ENCODE results near the gene ASMT. TPM values are rescaled to one million over a fixed set of nuclear protein-coding genes. Genes with fewer than 3 reads are reported as not detected.
A peak's percentile ranks its signal among the peaks of the same experiment; 100 is the strongest.

The ASMT gene
- total and polyA plus RNA-seq, 12 donors, result 0.09 to 0.37 TPM; not detected in 10

DNA sequence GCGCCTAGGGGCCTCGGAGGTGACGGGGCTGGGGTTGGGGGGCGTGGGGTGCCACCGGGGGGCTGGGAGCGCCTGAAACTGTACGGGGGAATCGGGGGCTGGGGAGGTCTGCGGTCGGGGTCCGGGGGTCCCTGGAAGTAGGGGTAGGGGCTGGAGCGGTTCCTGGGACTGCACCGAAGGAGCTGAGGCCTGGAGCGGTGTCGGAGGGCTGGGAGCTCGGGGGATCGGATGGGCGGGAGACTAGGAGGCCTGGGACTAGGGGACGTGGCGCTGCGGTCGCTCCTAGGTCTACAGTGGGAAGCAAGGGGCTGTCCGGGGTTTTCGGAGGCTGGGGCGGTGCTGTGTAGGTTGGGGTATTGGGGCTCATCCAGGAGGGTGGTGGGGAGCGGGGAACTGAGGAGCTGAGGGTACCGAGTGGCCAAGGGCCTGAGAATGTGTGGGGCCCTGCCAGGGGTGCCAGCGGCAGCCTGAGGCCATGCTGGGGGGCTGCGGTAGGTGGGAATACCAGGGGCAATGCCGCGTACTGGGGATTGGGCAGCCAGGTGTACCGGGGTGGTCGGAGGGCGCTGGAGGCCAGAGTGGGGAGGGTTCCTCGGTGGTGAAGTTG is 22.9 kb upstream of the ASMT start:
- intact Hi-C loops (cut with DNase I), result loop anchor here in 6 of 10 donors (5.0 to 10.0 kb wide), 5 partner anchors 135 to 200 kb away; partner anchors contain the start of genes ASMTL (in 4 of the 6) and SLC25A6 (in 3 of the 6)
- Histone ChIP-seq H3K36me3 (peaks cover 0 to 35% (median 30%) of the 10 kb centered on the region in 9 donors), H3K4me3 (peak overlapping the region; percentile 67 to 88 (median 76)), H3K4me1 (peaks cover 0 to 34% (median 18%) of the 10 kb centered on the region in 9 donors), H3K27ac (peak overlapping the region; percentile 62 to 94 (median 90)), H3K27me3 (no peaks in the 10 kb centered on the region), H3K9me3 (no peaks in the 10 kb centered on the region)
- WGBS, 2 donors, result 1 to 3% methylated on average over 34 to 35 of the region's 35 CpGs
- ATAC-seq (peak; percentile 16 to 49 (median 32)), DNase-seq (no peak)
- TF ChIP-seq, protein P1, sequence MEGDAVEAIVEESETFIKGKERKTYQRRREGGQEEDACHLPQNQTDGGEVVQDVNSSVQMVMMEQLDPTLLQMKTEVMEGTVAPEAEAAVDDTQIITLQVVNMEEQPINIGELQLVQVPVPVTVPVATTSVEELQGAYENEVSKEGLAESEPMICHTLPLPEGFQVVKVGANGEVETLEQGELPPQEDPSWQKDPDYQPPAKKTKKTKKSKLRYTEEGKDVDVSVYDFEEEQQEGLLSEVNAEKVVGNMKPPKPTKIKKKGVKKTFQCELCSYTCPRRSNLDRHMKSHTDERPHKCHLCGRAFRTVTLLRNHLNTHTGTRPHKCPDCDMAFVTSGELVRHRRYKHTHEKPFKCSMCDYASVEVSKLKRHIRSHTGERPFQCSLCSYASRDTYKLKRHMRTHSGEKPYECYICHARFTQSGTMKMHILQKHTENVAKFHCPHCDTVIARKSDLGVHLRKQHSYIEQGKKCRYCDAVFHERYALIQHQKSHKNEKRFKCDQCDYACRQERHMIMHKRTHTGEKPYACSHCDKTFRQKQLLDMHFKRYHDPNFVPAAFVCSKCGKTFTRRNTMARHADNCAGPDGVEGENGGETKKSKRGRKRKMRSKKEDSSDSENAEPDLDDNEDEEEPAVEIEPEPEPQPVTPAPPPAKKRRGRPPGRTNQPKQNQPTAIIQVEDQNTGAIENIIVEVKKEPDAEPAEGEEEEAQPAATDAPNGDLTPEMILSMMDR (IDR thresholded peaks at IDR 0.05), result no peak

DNA sequence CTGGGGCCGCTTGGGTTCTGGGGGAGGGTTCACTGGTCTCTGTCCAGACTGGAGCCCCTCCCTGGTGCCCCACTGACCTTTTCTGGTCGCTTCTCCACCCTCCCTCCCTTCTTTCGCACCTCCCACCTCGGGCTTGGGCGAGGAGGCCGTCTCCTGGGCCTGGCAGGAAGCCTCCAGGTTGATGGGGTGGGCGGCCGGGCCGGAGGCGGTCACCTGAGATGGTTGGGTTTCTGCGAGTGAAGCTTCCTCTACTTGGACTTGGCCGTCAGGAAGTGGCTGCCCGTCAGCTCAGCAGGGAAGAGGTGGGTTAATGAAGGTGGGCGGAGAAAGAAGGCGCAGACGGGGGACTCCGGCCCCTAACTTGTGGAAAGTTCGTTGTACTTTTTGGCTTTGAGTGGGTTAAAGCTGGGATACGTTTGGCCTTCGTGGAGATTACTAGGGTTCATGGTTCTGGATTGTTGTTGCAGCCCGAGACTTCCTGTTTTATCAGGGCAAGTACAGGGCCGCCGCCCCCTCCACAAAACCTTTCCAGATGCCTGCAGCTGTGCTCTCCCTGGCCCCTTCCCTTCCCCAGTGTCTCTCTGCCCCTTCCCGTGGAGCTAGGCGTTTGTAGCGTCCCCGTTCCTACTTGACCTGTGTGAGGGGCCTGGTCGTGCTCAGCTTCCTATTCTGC is 22.3 kb upstream of the ASMT start:
- H3K4me3 ChIP-seq, result peak overlapping the region; percentile 67 to 88 (median 76)
- no peaks in the 10 kb centered on the region for H3K9me3 ChIP-seq
- peak overlapping the region in 9 of 10 donors; percentile 83 to 94 (median 90) for H3K27ac ChIP-seq
- no peaks in the 10 kb centered on the region for H3K27me3 ChIP-seq
- no peak for DNase-seq
- peaks cover 0 to 42% (median 36%) of the 10 kb centered on the region in 9 donors for H3K36me3 ChIP-seq
- TF ChIP-seq, protein P1 (IDR thresholded peaks at IDR 0.05), result no peak
- 1 to 2% methylated on average over 26 to 28 of the region's 28 CpGs for WGBS, 2 donors
- peaks cover 0 to 34% (median 18%) of the 10 kb centered on the region in 9 donors for H3K4me1 ChIP-seq
- peak; percentile 3 to 50 (median 24) for ATAC-seq
- intact Hi-C loops (cut with DNase I), result loop anchor here in 6 of 10 donors (5.0 to 10.0 kb wide), 5 partner anchors 135 to 200 kb away; partner anchors contain the start of genes ASMTL (in 4 of the 6) and SLC25A6 (in 3 of the 6)

DNA sequence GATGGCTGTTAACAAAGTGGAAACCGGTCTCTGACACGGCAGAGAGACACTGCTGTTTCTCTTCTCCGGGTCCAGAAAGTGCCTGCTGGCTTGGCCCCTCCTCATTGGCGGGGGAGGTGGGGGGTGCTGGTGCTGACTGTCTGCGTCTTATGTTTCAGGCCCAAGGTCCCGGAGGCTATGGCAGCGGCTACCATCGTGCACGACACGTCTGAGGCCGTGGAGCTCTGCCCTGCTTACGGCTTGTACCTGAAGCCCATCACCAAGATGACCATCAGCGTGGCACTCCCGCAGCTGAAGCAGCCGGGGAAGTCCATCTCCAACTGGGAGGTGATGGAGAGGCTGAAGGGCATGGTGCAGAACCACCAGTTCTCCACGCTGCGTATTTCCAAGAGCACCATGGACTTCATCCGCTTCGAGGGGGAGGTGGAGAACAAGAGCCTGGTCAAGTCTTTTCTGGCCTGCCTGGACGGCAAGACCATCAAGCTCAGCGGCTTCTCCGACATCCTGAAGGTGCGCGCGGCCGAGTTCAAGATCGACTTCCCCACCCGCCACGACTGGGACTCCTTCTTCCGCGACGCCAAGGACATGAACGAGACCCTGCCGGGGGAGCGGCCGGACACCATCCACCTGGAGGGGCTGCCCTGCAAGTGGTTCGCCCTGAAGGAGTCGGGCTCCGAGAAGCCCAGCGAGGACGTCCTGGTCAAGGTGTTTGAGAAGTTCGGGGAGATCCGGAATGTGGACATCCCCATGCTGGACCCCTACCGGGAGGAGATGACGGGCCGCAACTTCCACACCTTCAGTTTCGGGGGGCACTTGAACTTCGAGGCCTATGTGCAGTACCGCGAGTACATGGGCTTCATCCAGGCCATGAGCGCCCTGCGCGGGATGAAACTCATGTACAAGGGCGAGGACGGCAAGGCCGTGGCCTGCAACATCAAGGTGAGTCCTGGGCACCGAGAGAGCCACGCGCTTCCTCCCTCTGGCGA is 21.3 kb upstream of the ASMT start:
- H3K36me3 ChIP-seq, result peaks cover 0 to 51% (median 41%) of the 10 kb centered on the region in 9 donors
- intact Hi-C loops (cut with DNase I), result loop anchor here in 6 of 10 donors (5.0 to 10.0 kb wide), 5 partner anchors 136 to 201 kb away; partner anchors contain the start of genes ASMTL (in 4 of the 6) and SLC25A6 (in 3 of the 6)
- TF ChIP-seq, protein P1 (IDR thresholded peaks at IDR 0.05), result no peak
- peak overlapping the region in 7 of 10 donors; percentile 83 to 94 (median 92) for H3K27ac ChIP-seq
- no peak for DNase-seq
- 78 to 84% methylated on average over 60 of the region's 60 CpGs for WGBS, 2 donors
- H3K4me3 ChIP-seq, result peak overlapping the region in 9 of 10 donors; percentile 67 to 88 (median 76)
- H3K4me1 ChIP-seq, result peaks cover 0 to 41% (median 18%) of the 10 kb centered on the region in 9 donors
- ATAC-seq, result no peak
- no peaks in the 10 kb centered on the region for H3K9me3 ChIP-seq
- no peaks in the 10 kb centered on the region for H3K27me3 ChIP-seq

Data from heart right ventricle (tissue), 16 donors.